H9 (cell line): ENCODE measurements around the gene SPHK1. TPM values are rescaled to one million over a fixed set of nuclear protein-coding genes. Genes with fewer than 3 reads are reported as not detected.
A peak's percentile ranks its signal among the peaks of the same experiment; 100 is the strongest.
"Not testable (repeated sequence)": the region's sequence is repeated elsewhere in the genome, so short reads cannot be mapped to it uniquely, and the experiment has no call there.

Experiments used
- DNase-seq: peaks from one replicate; pipeline ENCODE4 v3.0.0-alpha.2; 2017
- H2AFZ ChIP-seq: one replicate; pipeline ENCODE4 v1.6.1; 2013; ENCODE audit warnings: mild to moderate bottlenecking, low read length, control low read depth, moderate library complexity
- H2AK5ac ChIP-seq: 2 replicates; pipeline ENCODE4 v1.6.1; 2013; ENCODE audit warnings: low read length, control low read depth, mixed read lengths; ENCODE audit not compliant: insufficient read length
- H2BK120ac ChIP-seq: one replicate; pipeline ENCODE4 v1.6.1; 2013; ENCODE audit warnings: low read depth, mild to moderate bottlenecking, low read length, control low read depth, inconsistent platforms; ENCODE audit not compliant: poor library complexity, severe bottlenecking
- H2BK12ac ChIP-seq: 2 replicates; pipeline ENCODE4 v1.6.1; 2013; ENCODE audit warnings: low read length, control low read depth, mixed read lengths, low read depth; ENCODE audit not compliant: insufficient read length
- H2BK15ac ChIP-seq: 2 replicates; pipeline ENCODE4 v1.6.1; 2013; ENCODE audit warnings: low read depth, low read length, control low read depth
- H2BK20ac ChIP-seq: one replicate; pipeline ENCODE4 v1.6.1; 2013; ENCODE audit warnings: low read depth, mild to moderate bottlenecking, low read length, control low read depth, inconsistent platforms; ENCODE audit not compliant: poor library complexity, severe bottlenecking
- H2BK5ac ChIP-seq: 2 replicates; pipeline ENCODE4 v1.6.1; 2013; ENCODE audit warnings: low read length, control low read depth, mixed read lengths; ENCODE audit not compliant: insufficient read length
- H3K14ac ChIP-seq: 2 replicates; pipeline ENCODE4 v1.6.1; 2013; ENCODE audit warnings: low read length, control low read depth; ENCODE audit not compliant: insufficient read depth
- H3K18ac ChIP-seq: 2 replicates; pipeline ENCODE4 v1.6.1; 2013; ENCODE audit warnings: low read depth, mild to moderate bottlenecking, mixed read lengths, low read length, control low read depth; ENCODE audit not compliant: insufficient read length
- H3K23ac ChIP-seq: 2 replicates; pipeline ENCODE4 v1.6.1; 2013; ENCODE audit warnings: low read length, control low read depth, mixed read lengths, low read depth; ENCODE audit not compliant: insufficient read length
- H3K23me2 ChIP-seq: 2 replicates; pipeline ENCODE4 v1.6.1; 2013; ENCODE audit warnings: low read depth, mild to moderate bottlenecking, mixed read lengths, low read length, control low read depth; ENCODE audit not compliant: insufficient read length, poor library complexity, severe bottlenecking
- H3K27ac ChIP-seq: 2 replicates; pipeline ENCODE4 v1.5.1; 2013; ENCODE audit warnings: low read length, control low read depth, mixed read lengths, low read depth; ENCODE audit not compliant: insufficient read length
- H3K27me3 ChIP-seq: 2 replicates; pipeline ENCODE4 v1.6.1; 2013; ENCODE audit warnings: low read length, control low read depth, inconsistent platforms; ENCODE audit not compliant: insufficient read depth
- H3K4ac ChIP-seq: 2 replicates; pipeline ENCODE4 v1.6.1; 2013; ENCODE audit warnings: low read depth, mild to moderate bottlenecking, control low read depth, inconsistent platforms, low read length, moderate library complexity
- H3K4me1 ChIP-seq: 2 replicates; pipeline ENCODE4 v1.6.1; 2013; ENCODE audit warnings: low read length, control low read depth, inconsistent platforms; ENCODE audit not compliant: insufficient read depth
- H3K4me2 ChIP-seq: 2 replicates; pipeline ENCODE4 v1.6.1; 2013; ENCODE audit warnings: low read length, control low read depth, mixed read lengths; ENCODE audit not compliant: insufficient read length, insufficient read depth
- H3K56ac ChIP-seq: 2 replicates; pipeline ENCODE4 v1.6.1; 2013; ENCODE audit warnings: low read depth, mild to moderate bottlenecking, mixed read lengths, low read length, control low read depth; ENCODE audit not compliant: insufficient read length
- H3K79me1 ChIP-seq: 2 replicates; pipeline ENCODE4 v1.6.1; 2013; ENCODE audit warnings: low read depth, mild to moderate bottlenecking, moderate library complexity, low read length, control low read depth, inconsistent platforms; ENCODE audit not compliant: insufficient read depth, poor library complexity, severe bottlenecking
- H3K79me2 ChIP-seq: 2 replicates; pipeline ENCODE4 v1.6.1; 2013; ENCODE audit warnings: low read length, control low read depth, inconsistent platforms; ENCODE audit not compliant: insufficient read depth
- H3K9ac ChIP-seq: 2 replicates; pipeline ENCODE4 v1.6.1; 2013; ENCODE audit warnings: low read length, control low read depth, mixed read lengths; ENCODE audit not compliant: insufficient read length; ENCODE audit errors: extremely low read depth
- H3K9me3 ChIP-seq: one replicate; pipeline ENCODE4 v1.6.1; 2013; ENCODE audit warnings: low read depth, low read length, inconsistent platforms; ENCODE audit not compliant: control insufficient read depth
- H3T11ph ChIP-seq: one replicate; pipeline ENCODE4 v1.6.1; 2013; ENCODE audit warnings: mild to moderate bottlenecking, low read length, control low read depth, inconsistent platforms
- H4K20me1 ChIP-seq: one replicate; pipeline ENCODE4 v1.6.1; 2013; ENCODE audit not compliant: control insufficient read depth, insufficient read length, insufficient read depth
- H4K5ac ChIP-seq: 2 replicates; pipeline ENCODE4 v1.6.1; 2013; ENCODE audit warnings: low read depth, mild to moderate bottlenecking, mixed read lengths, low read length, control low read depth; ENCODE audit not compliant: insufficient read length
- H4K8ac ChIP-seq: replicated peaks from 2 replicates; pipeline ENCODE4 v1.6.1; 2013; ENCODE audit warnings: low read length, control low read depth, mixed read lengths, low read depth; ENCODE audit not compliant: insufficient read length
- H4K91ac ChIP-seq: 2 replicates; pipeline ENCODE4 v1.6.1; 2013; ENCODE audit warnings: low read depth, mild to moderate bottlenecking, moderate library complexity, mixed read lengths, low read length, control low read depth; ENCODE audit not compliant: insufficient read length
- H3K27ac Mint-ChIP-seq, 3 experiments: 2 replicates in 2 of 3; 3 replicates in 1 of 3; pipeline ENCODE4 v1.8.0; 2020 to 2021; ENCODE audit warnings: mixed read lengths in 3 of 3, mild to moderate bottlenecking in 1 of 3, moderate library complexity in 1 of 3
- H3K27me3 Mint-ChIP-seq: 2 replicates; pipeline ENCODE4 v1.8.0; 2021; ENCODE audit warnings: low read depth, mild to moderate bottlenecking, moderate library complexity, mixed read lengths
- H3K36me3 Mint-ChIP-seq, 3 experiments: 2 replicates in 2 of 3; 3 replicates in 1 of 3; pipeline ENCODE4 v1.8.0; 2020 to 2021; ENCODE audit warnings: low read depth in 3 of 3, mixed read lengths in 3 of 3; ENCODE audit not compliant: insufficient read depth in 1 of 3
- H3K4me1 Mint-ChIP-seq, 2 experiments: 2 replicates each; pipeline ENCODE4 v1.8.0; 2020; ENCODE audit warnings: mixed read lengths in 2 of 2
- H3K4me3 Mint-ChIP-seq, 2 experiments: 2 replicates in 1 of 2; 3 replicates in 1 of 2; pipeline ENCODE4 v1.8.0; 2020 to 2021; ENCODE audit warnings: mild to moderate bottlenecking in 2 of 2, mixed read lengths in 2 of 2, moderate library complexity in 1 of 2
- H3K9me3 Mint-ChIP-seq, 2 experiments: 2 replicates in 1 of 2; 3 replicates in 1 of 2; pipeline ENCODE4 v1.8.0; 2020; ENCODE audit warnings: mild to moderate bottlenecking in 2 of 2, mixed read lengths in 2 of 2, moderate library complexity in 1 of 2
- WGBS: extraction: QIAGEN DNeasy Blood & Tissue Kit; methylation state at CpG from one replicate; pipeline ENCODE4 v1.1.7; 2013; ENCODE audit warnings: missing lambda C conversion rate, low lambda C conversion rate, mixed read lengths; ENCODE audit not compliant: insufficient read length; ENCODE audit errors: extremely low coverage; 5-methylcytosine and 5-hydroxymethylcytosine counted together
- total RNA-seq: library from RNA; stranded (reverse); gene quantifications from 2 replicates; pipeline ENCODE4 v1.2.1, GENCODE V29; 2021
- TF ChIP-seq, protein P1 (sequence below): fragments of 200-600 bp; sonication (generic); conservative IDR thresholded peaks from 3 replicates; pipeline ENCODE4 v1.8.0; 2021; ENCODE audit warnings: antibody characterized with exemption, mild to moderate bottlenecking

The SPHK1 gene
- total RNA-seq, 1 experiment from 2014 or later: 1.4 TPM

DNA sequence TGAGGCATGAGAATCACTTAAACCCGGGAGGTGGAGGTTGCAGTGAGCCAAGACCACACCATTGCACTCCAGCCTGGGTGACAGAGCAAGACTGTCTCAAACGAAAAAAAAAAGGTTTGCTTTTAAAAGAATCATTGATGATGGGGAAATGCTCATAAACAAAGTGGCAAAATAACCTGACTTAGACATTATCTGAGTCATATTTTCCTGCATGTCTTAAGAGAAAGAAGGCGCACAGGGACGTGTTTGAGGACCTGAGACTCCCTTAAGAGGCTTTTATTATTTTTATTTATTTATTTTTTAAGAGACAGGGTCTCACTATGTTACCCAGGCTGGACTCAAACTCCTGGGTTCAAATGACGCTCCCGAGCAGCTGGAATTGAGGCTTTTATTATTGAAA is 25.0 kb upstream of the SPHK1 start:
- Histone ChIP-seq H4K5ac (no peak overlapping the region), H3K4ac (no peak overlapping the region), H4K20me1 (no peaks in the 10 kb centered on the region), H3K27ac (no peak overlapping the region), H3T11ph (no peak overlapping the region), H3K79me1 (no peaks in the 10 kb centered on the region), H2AFZ (no peak overlapping the region), H4K8ac (no peak overlapping the region), H3K14ac (no peak overlapping the region), H3K56ac (no peak overlapping the region), H3K79me2 (no peaks in the 10 kb centered on the region), H2AK5ac (no peak overlapping the region), H3K4me1 (no peaks in the 10 kb centered on the region), H2BK15ac (no peak overlapping the region), H2BK120ac (no peak overlapping the region), H2BK12ac (no peak overlapping the region), H3K9me3 (no peaks in the 10 kb centered on the region), H3K9ac (no peak overlapping the region), H2BK5ac (no peak overlapping the region), H3K23ac (no peak overlapping the region), H4K91ac (no peak overlapping the region), H3K18ac (no peak overlapping the region), H3K23me2 (no peaks in the 10 kb centered on the region), H3K27me3 (no peaks in the 10 kb centered on the region), H3K4me2 (no peak overlapping the region), H2BK20ac (no peak overlapping the region)
- Mint-ChIP-seq H3K9me3 (no peaks in the 10 kb centered on the region), H3K4me3 (no peak overlapping the region), H3K4me1 (peaks cover 9 to 13% of the 10 kb centered on the region in 2 experiments), H3K27me3 (no peaks in the 10 kb centered on the region; the same call in 1 of the 2 replicates), H3K27ac (no peak overlapping the region), H3K36me3 (no peaks in the 10 kb centered on the region; a peak in 2 of 7 replicates)
- TF ChIP-seq, protein P1, sequence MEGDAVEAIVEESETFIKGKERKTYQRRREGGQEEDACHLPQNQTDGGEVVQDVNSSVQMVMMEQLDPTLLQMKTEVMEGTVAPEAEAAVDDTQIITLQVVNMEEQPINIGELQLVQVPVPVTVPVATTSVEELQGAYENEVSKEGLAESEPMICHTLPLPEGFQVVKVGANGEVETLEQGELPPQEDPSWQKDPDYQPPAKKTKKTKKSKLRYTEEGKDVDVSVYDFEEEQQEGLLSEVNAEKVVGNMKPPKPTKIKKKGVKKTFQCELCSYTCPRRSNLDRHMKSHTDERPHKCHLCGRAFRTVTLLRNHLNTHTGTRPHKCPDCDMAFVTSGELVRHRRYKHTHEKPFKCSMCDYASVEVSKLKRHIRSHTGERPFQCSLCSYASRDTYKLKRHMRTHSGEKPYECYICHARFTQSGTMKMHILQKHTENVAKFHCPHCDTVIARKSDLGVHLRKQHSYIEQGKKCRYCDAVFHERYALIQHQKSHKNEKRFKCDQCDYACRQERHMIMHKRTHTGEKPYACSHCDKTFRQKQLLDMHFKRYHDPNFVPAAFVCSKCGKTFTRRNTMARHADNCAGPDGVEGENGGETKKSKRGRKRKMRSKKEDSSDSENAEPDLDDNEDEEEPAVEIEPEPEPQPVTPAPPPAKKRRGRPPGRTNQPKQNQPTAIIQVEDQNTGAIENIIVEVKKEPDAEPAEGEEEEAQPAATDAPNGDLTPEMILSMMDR: no peak
- no CpG with 5 or more reads among the region's 6 CpGs for whole genome bisulfite sequencing
- no peak for DNase-seq

DNA sequence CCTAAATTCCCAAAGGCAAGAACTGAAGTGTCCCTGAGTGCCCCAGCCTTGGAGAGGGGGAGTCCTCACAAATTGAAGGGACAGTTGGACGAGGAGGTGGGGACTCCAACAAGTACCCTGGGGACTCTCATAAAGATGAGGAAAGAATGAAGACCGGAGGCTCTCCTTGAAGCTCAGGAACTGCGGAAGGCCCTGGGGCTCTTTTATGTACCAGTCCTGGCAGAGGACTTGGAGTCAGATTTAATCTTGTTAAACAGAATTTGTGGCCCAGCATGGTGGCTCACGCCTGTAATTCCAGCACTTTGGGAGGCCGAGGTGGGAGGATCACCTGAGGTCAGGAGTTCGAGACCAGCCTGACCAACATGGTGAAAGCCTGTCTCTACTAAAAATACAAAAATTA is 24.6 kb upstream of the SPHK1 start:
- not testable (repeated sequence) for H3K27me3 Mint-ChIP-seq, DNase-seq, H3K56ac ChIP-seq, H3K4ac ChIP-seq, H3K4me1 ChIP-seq, H3K79me1 ChIP-seq, H4K91ac ChIP-seq, H3K4me2 ChIP-seq, H3K27me3 ChIP-seq, H2AFZ ChIP-seq, H2BK20ac ChIP-seq, H3K23me2 ChIP-seq, H3K36me3 Mint-ChIP-seq, H2BK15ac ChIP-seq, H3K14ac ChIP-seq, H2AK5ac ChIP-seq, H4K20me1 ChIP-seq, H3K9ac ChIP-seq, H3K4me3 Mint-ChIP-seq, H3K18ac ChIP-seq, H3K27ac ChIP-seq, H3K9me3 Mint-ChIP-seq, H4K8ac ChIP-seq, H3K9me3 ChIP-seq, H3K79me2 ChIP-seq, H3K4me1 Mint-ChIP-seq, H2BK12ac ChIP-seq, H2BK120ac ChIP-seq, H3T11ph ChIP-seq, H4K5ac ChIP-seq, H3K23ac ChIP-seq, H2BK5ac ChIP-seq
- peak overlapping the region in 1 of 3 experiments; percentile 62; a peak in 1 of 7 replicates for H3K27ac Mint-ChIP-seq
- WGBS: no CpG with 5 or more reads among the region's 6 CpGs
